Raji (cell line): ENCODE data around the gene HSD17B3.

Experiments
- POLR2A ChIP-seq: IDR thresholded peaks from 2 replicates; pipeline ENCODE4 v1.6.1; 2011; ENCODE audit warnings: low read depth, low read length, control low read depth; ENCODE audit not compliant: insufficient read depth

The HSD17B3 gene

DNA sequence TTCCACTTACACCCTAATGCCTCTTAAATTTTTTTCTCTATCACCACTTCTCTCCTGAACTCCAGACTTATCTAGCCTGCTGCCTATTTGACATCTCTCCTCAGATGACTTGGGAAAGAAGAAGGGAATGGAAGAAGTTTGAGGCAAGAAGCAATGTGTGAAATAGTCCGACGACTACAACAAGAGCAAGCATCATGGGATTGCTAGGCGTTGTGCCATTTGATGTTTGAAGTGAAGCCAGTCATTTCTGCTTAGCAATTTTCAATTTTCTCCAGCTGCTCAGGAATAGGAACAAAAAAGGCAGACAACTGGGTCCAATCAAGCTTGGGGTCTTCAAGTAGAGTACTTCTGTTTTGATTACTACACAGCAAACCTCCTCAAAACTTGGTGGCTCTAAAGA lies 106.4 kb downstream of the HSD17B3 start:
- no peak for TF ChIP-seq POLR2A

DNA sequence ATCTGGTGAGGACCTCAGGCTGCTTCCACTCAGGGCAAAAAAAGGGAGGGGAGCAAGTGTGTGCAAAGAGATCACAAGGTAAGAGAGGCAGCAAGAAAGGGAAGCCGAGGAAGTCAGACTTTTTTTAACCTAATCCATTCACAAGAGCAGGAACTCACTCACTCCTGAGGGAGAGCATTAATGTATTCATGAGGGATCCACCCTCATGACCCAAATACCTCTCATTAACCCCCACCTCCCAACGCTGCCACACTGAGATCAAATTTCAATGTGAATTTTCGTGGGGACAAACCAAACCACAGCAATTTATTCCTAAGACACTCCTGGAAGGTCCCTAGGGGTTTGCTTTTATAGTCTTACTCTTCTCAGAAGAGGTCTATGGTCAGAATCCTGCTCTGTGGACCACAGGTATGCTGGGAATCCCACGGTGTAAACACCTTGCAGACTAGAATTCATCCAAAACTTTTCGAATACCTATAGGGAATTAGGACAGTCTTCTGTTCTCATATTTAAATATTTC lies 108.7 kb downstream of the HSD17B3 start:
- TF ChIP-seq POLR2A, result no peak

DNA sequence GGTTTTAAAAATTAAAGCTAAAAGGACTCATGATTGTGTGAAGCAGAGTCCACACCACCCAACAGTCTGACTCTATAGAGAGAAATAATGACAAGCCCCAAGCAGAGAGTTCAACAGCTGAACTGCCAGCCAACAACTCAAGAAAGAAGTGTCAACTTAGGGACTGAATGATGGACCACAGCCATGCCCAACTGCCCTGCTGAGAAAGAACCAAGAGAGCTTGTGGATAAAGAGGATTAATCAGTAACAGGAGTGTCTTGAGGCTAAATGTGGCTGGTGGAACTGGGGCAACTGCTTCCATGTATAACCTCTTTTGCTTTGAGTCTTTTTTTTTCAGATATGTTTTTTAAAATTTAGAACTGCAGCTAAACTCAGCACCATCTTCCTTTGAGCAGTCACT lies 109.3 kb downstream of the HSD17B3 start:
- no peak for TF ChIP-seq POLR2A

DNA sequence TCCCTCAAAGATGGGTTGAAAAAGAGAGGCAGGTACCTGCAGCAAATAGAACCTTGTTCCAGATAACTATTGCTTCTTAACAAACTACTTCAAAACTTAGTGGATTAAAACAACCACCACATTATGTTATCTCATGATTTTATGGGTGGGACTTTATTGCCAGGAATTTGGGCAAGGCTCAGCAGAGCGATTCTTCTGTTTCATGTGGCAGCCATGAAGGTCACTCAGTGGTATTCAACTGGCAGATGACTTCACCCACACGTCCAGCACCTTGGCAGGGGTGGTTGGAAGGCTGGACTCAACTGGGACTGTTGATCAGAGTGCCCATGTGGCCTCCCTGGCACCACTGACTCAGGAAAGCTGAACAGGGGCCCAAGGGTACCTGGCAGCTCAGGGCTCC lies 112.0 kb downstream of the HSD17B3 start:
- no peak for TF ChIP-seq POLR2A

DNA sequence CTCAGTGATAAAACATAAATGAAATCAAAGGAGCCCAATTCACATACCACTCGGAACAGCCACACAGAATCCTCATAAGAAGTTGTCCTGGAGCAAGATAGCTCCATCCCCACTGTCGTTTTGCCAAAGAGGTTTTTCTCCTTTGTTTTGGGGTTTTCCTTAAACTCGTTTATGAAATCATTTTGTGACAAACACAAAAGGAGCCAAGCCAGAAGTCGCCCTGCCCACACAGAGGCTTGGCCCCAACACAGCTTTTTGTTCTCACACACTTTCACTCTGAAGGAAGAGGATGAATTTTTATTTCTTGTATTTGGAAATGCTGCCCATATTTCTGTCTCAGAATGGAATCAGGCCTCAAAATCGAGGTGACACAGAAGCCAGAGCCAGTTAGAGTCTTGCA lies 113.4 kb downstream of the HSD17B3 start:
- no peak for TF ChIP-seq POLR2A

DNA sequence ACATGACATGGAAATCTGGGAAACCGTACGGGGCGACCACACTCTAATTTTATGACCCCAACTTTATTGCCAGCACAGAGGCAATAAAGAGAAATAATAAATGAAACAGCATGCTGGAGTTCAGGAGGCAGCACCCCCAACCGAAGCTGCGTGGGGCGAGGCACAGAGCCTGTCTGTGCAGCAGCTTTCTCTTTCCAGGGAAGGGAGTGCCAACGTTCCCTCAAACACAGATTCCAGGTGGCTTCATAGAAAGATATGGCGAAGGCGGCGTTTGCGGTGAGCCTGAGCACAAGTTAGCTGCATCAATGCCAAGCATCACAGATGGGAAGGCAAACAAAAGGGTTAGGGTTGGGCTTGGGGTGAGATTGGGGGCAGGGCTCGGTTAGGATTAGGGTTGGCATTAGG lies 114.8 kb downstream of the HSD17B3 start:
- TF ChIP-seq POLR2A, result no peak

DNA sequence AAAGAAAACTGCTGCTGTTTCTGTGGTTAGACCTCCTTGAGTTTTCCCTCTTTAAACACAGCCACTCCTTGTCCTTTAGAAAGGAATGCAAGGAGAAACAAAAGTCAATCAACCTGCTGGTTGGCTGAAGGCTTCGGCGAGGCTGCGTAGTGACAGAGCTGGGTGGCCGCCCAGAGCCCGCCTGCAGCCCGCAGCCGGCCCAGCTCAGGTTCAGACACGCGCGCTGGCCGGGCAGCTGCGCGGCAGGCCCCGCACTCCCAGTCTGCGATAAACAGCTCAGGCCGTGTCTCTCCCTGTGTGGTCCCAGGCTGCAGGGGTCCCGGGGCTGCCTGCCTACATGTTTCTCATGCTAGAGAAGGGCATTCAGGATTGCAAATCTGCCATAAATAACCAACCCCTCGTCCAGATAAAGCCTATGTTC lies 115.4 kb downstream of the HSD17B3 start:
- no peak for TF ChIP-seq POLR2A

DNA sequence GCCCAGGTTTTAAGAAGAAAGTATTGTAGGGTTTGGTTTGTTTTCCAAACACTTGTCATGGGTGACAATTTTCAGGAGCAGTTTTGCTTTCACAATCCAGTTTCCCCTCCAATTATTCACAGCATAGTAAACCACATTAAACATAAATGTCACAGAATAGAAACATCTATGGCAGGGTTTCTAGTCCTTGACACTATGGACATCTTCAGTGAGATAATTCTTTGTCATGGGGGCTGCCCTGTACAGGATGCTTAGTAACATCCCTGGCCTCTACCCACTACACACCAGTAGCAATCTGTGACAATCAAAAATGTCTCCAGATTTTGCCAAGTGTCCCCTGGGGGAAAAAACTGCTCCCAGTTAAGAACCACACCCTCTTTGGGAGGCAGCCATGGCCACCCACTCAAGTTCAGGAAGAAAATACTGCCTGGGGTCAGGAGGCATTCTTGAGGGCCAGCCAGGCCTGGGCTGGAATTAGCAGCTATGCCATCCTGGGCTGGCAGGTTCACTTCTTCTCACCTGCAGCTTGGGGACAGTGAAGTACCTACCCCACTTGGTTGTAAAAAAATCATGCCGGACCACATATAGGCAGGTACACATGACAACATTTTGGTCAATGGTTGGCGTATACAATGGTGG lies 116.3 kb downstream of the HSD17B3 start:
- no peak for TF ChIP-seq POLR2A
